HG02642 (cell line): ENCODE data around the gene ARHGEF3.
"Not testable (repeated sequence)": the region's sequence is repeated elsewhere in the genome, so short reads cannot be mapped to it uniquely, and the experiment has no call there.

Experiments
- ATAC-seq: cut with Tn5 transposase; IDR thresholded peaks from one replicate; pipeline ENCODE4 v1.9.1; 2021; ENCODE audit warnings: mild to moderate bottlenecking; ENCODE audit not compliant: unreplicated experiment, poor library complexity

ARHGEF3 gene

GRCh38 chr3:56692001-56692365 lies 109.8 kb downstream of the ARHGEF3 start:
- ATAC-seq: not testable (repeated sequence)

- ATAC-seq: no peak
These were observed 110.4 kb downstream of the ARHGEF3 start for GRCh38 chr3:56691165-56692000.

- no peak for ATAC-seq
These were observed 112.4 kb downstream of the ARHGEF3 start for GRCh38 chr3:56689303-56689702.

GRCh38 chr3:56688191-56688590 lies 113.6 kb downstream of the ARHGEF3 start:
- no peak for ATAC-seq

GRCh38 chr3:56684029-56684428 lies 117.7 kb downstream of the ARHGEF3 start:
- ATAC-seq: no peak

GRCh38 chr3:56683122-56683817 lies 118.5 kb downstream of the ARHGEF3 start, which contains the start of gene TASOR:
Gene TASOR, minus strand, starts transcription at chr3:56683265. Its CDS starts 259 bp downstream, at chr3:56683006.
- peak; percentile 78 for ATAC-seq

GRCh38 chr3:56682462-56683121 lies 119.2 kb downstream of the ARHGEF3 start:
- ATAC-seq: peak; percentile 76

GRCh38 chr3:56681984-56682461 lies 119.7 kb downstream of the ARHGEF3 start:
- no peak for ATAC-seq

GRCh38 chr3:56680054-56680580 lies 121.6 kb downstream of the ARHGEF3 start:
- no peak for ATAC-seq
